HCT116 (cell line): ENCODE measurements around the gene GBGT1. TPM values are rescaled to one million over a fixed set of nuclear protein-coding genes. Genes with fewer than 3 reads are reported as not detected.

Source experiments
- ATAC-seq: fragments of 200-7000 bp; cut with Tn5 transposase; 2 replicates; pipeline ENCODE4 v1.9.1; 2020; ENCODE audit warnings: mild to moderate bottlenecking, moderate library complexity
- BruUV-seq: library from RNA; stranded (reverse); fragments of 400-500 nt; replicated peaks from 2 replicates; lab custom pipeline; 2021; lab: Mats Ljungman, UMichigan
- CTCF ChIA-PET: fragments of 300-600 bp; sonication (Branson Sonifier 250); formaldehyde crosslinking; loops from one replicate; lab custom pipeline; 2021; ENCODE audit warnings: antibody characterized with exemption; lab: Charles Lee
- POLR2A ChIA-PET: fragments of 300-600, 350-600 bp; sonication (Branson Sonifier 250); formaldehyde crosslinking; loops from one replicate; lab custom pipeline; 2021; ENCODE audit warnings: antibody characterized with exemption; lab: Charles Lee
- RAD21 ChIA-PET, 2 experiments: fragments of 300-600 bp; sonication (Branson Sonifier 250); formaldehyde crosslinking; loops; one replicate each; lab custom pipeline; 2023; ENCODE audit warnings: low total read pairs in 2 of 2; ENCODE audit not compliant: uncharacterized antibody in 2 of 2, unreplicated experiment in 2 of 2, low non-redundant PET in 1 of 2; lab: Charles Lee
- DNase-seq: peaks from one replicate; pipeline ENCODE4 v3.0.0-alpha.2; 2010; ENCODE audit warnings: low read depth, low spot score
- H2AFZ ChIP-seq: fragments of 200-600 bp; shearing (Covaris generic), sonication (generic); 2 replicates; pipeline ENCODE4 v1.6.1; 2017; ENCODE audit warnings: low read depth, mixed run types, mixed read lengths, antibody characterized with exemption, low read length; ENCODE audit not compliant: poor library complexity, severe bottlenecking
- H3K27ac ChIP-seq: 2 replicates; pipeline ENCODE4 v1.5.1; 2012; ENCODE audit warnings: low read depth, low read length
- H3K27me3 ChIP-seq: fragments of 200-600 bp; sonication (generic); 2 replicates; pipeline ENCODE4 v1.6.1; 2016; ENCODE audit warnings: mixed run types, low read length, mixed read lengths; ENCODE audit not compliant: insufficient read depth
- H3K36me3 ChIP-seq, 2 experiments: fragments of 200-500 bp in 1 of 2; fragments of 200-600 bp in 1 of 2; sonication (Bioruptor generic) in 1 of 2; sonication (generic) in 1 of 2; 2 replicates each; pipeline versions ENCODE4 v1.5.1 to v1.6.1; 2014 to 2016; ENCODE audit warnings: low read length in 2 of 2, inconsistent platforms in 1 of 2, mixed read lengths in 1 of 2, mixed run types in 1 of 2; ENCODE audit not compliant: insufficient read depth in 2 of 2, control insufficient read depth in 1 of 2
- H3K4me1 ChIP-seq, 2 experiments: fragments of 200-600 bp in 1 of 2; sonication (generic) in 1 of 2; 2 replicates each; pipeline versions ENCODE4 v1.5.1 to v1.6.1; 2012 to 2017; ENCODE audit warnings: low read length in 2 of 2, inconsistent platforms in 1 of 2, mild to moderate bottlenecking in 1 of 2, mixed read lengths in 1 of 2, mixed run types in 1 of 2, moderate library complexity in 1 of 2; ENCODE audit not compliant: insufficient read depth in 2 of 2, control insufficient read depth in 1 of 2
- H3K4me2 ChIP-seq: fragments of 200-600 bp; sonication (generic); 2 replicates; pipeline ENCODE4 v1.6.1; 2017; ENCODE audit warnings: mixed run types, low read length, mixed read lengths
- H3K4me3 ChIP-seq, 2 experiments: fragments of 200-600 bp in 1 of 2; sonication (generic) in 1 of 2; replicated peaks in 1 of 2; 2 replicates each; pipeline ENCODE4 v1.5.1; 2011 to 2016; ENCODE audit warnings: low read length in 2 of 2, control low read depth in 1 of 2, low read depth in 1 of 2, mild to moderate bottlenecking in 1 of 2, mixed read lengths in 1 of 2, mixed run types in 1 of 2
- H3K79me2 ChIP-seq: fragments of 200-600 bp; sonication (generic); 2 replicates; pipeline ENCODE4 v1.6.1; 2017; ENCODE audit warnings: mild to moderate bottlenecking, mixed run types, low read length, moderate library complexity, mixed read lengths; ENCODE audit not compliant: insufficient read depth
- H3K9ac ChIP-seq: fragments of 200-600 bp; sonication (generic); 2 replicates; pipeline ENCODE4 v1.6.1; 2016; ENCODE audit warnings: low read length, mixed read lengths
- H3K9me2 ChIP-seq: fragments of 200-600 bp; sonication (generic), shearing (Covaris generic); 2 replicates; pipeline ENCODE4 v1.6.1; 2017; ENCODE audit warnings: mixed run types, mild to moderate bottlenecking, moderate library complexity; ENCODE audit not compliant: insufficient read depth
- H3K9me3 ChIP-seq, 2 experiments: fragments of 200-500 bp in 1 of 2; fragments of 200-600 bp in 1 of 2; sonication (Bioruptor generic) in 1 of 2; sonication (generic) in 1 of 2; 2 replicates each; pipeline ENCODE4 v1.6.1; 2014 to 2017; ENCODE audit warnings: low read length in 2 of 2, mixed read lengths in 2 of 2, inconsistent platforms in 1 of 2, low read depth in 1 of 2, mild to moderate bottlenecking in 1 of 2, mixed run types in 1 of 2, moderate library complexity in 1 of 2; ENCODE audit not compliant: control insufficient read depth in 1 of 2, insufficient read depth in 1 of 2
- H4K20me1 ChIP-seq: fragments of 200-600 bp; sonication (generic), shearing (Covaris generic); 2 replicates; pipeline ENCODE4 v1.6.1; 2017; ENCODE audit warnings: mixed run types, mild to moderate bottlenecking, moderate library complexity; ENCODE audit not compliant: insufficient read depth
- CTCF ChIP-seq, 3 experiments: fragments of 200-600 bp in 1 of 3; sonication (generic) in 1 of 3; IDR thresholded peaks in 2 of 3; conservative IDR thresholded peaks in 1 of 3; 2 replicates each; pipeline ENCODE4 v1.5.1; 2012 to 2017; ENCODE audit warnings: low read depth in 2 of 3, low read length in 2 of 3, antibody characterized with exemption in 1 of 3, borderline replicate concordance in 1 of 3, control low read depth in 1 of 3, mild to moderate bottlenecking in 1 of 3, mixed read lengths in 1 of 3, mixed run types in 1 of 3, moderate library complexity in 1 of 3; ENCODE audit not compliant: insufficient read depth in 1 of 3
- SP1 ChIP-seq: IDR thresholded peaks from 2 replicates; pipeline ENCODE4 v1.6.1; 2012; ENCODE audit warnings: low read depth
- intact Hi-C: fragments of 100-400 bp; cut with micrococcal nuclease; formaldehyde crosslinking; loops from 2 replicates; pipeline ENCODE4 v1.10.0; 2022
- total RNA-seq: library from RNA; stranded (reverse); gene quantifications from one replicate; pipeline ENCODE4 v1.2.1, GENCODE V29; 2021; ENCODE audit not compliant: unreplicated experiment

GBGT1 gene
- total RNA-seq, 1 experiment from 2014 or later, result 0.34 TPM

- peaks cover 80% of the 10 kb centered on the region for H3K79me2 ChIP-seq
Observed at GRCh38 chr9:133144142-133144903, 19.4 kb downstream of the GBGT1 start.

More at GRCh38 chr9:133144142-133144903, 19.4 kb downstream of the GBGT1 start:
- ChIA-PET CTCF (interaction anchor here (0.7 to 3.2 kb wide), 21 partner anchors 10 to 315 kb away, joined by 3 to 61 read pairs (median 6); partner anchors contain the start of genes CACFD1, GTF3C5 and RALGDS), RAD21 (interaction anchor here (0.7 to 1.5 kb wide), 7 partner anchors 9 to 342 kb away, joined by 3 to 4 read pairs (median 3); no protein-coding TSS in a partner anchor), POLR2A (interaction anchor here (1.0 to 1.1 kb wide), 2 partner anchors 9 to 114 kb away, joined by 3 read pairs; partner anchors contain the start of gene GTF3C5)
- H3K9me3 ChIP-seq, result no peaks in the 10 kb centered on the region
- no TSS peak for BruUV-seq
- no peaks in the 10 kb centered on the region for H3K27me3 ChIP-seq
- H3K27ac ChIP-seq, result peak overlapping the region; percentile 38; the same call in 1 of the 2 replicates
- H3K36me3 ChIP-seq, result no peaks in the 10 kb centered on the region
- no peaks in the 10 kb centered on the region; the same call in 1 of the 2 replicates for H4K20me1 ChIP-seq
- no peaks in the 10 kb centered on the region for H3K9me2 ChIP-seq
- peak overlapping the region; percentile 16 to 19; a peak in 3 of 4 replicates for H3K4me3 ChIP-seq
- TF ChIP-seq CTCF (IDR thresholded peaks at IDR 0.05 in 2 of 3, conservative IDR thresholded peaks at IDR 0.05 in 1 of 3; ENCODE audit: borderline replicate concordance in 1 of 3, insufficient read depth in 1 of 3, low read depth in 2 of 3, low read length in 2 of 3), result peak in 2 of 3 experiments; percentile 97; a peak in 4 of 6 replicates
- no peak for TF ChIP-seq SP1
- no peak overlapping the region for H2AFZ ChIP-seq
- H3K4me1 ChIP-seq, result peaks cover 14 to 50% of the 10 kb centered on the region in 2 experiments
- H3K9ac ChIP-seq, result peak overlapping the region; percentile 45
- ATAC-seq (peak; percentile 48), DNase-seq (no peak)
- intact Hi-C loops, result loop anchor here (1.0 to 2.0 kb wide), 2 partner anchors 41 to 104 kb away; no protein-coding TSS in a partner anchor
- peak overlapping the region; percentile 65 for H3K4me2 ChIP-seq
